Endothelial cell of umbilical vein (primary cell): ENCODE data around the gene SIPA1L3. TPM values are rescaled to one million over a fixed set of nuclear protein-coding genes. Genes with fewer than 3 reads are reported as not detected.

Experiments
- BruUV-seq: library from RNA; stranded (reverse); fragments of 400-500 nt; replicated peaks from 2 replicates; lab custom pipeline; 2021; lab: Mats Ljungman, UMichigan
- CTCF ChIA-PET: fragments of 300-600, 350-600 bp; sonication (Branson Sonifier 250); formaldehyde crosslinking; loops from one replicate; lab custom pipeline; 2021; ENCODE audit warnings: antibody characterized with exemption, inconsistent platforms; lab: Charles Lee
- POLR2A ChIA-PET: fragments of 300-600, 350-600 bp; sonication (Branson Sonifier 250); formaldehyde crosslinking; loops from one replicate; lab custom pipeline; 2021; ENCODE audit warnings: antibody characterized with exemption, inconsistent platforms; lab: Charles Lee
- DNase-seq: peaks from one replicate; pipeline ENCODE4 v3.0.0-alpha.2; 2011; ENCODE audit warnings: low read depth, low spot score
- FAIRE-seq: peaks from 2 replicates; lab custom pipeline; 2011; peaks lifted over from hg19 to GRCh38; lab: Jason Lieb, UNC
- H2AFZ ChIP-seq: 2 replicates; pipeline ENCODE4 v1.6.0; 2012; ENCODE audit warnings: low read depth, low read length, control low read depth, inconsistent platforms
- H3K27ac ChIP-seq: 2 replicates; pipeline ENCODE4 v1.5.1; 2011; ENCODE audit warnings: low read depth, mild to moderate bottlenecking, control low read depth, low read length, moderate library complexity; ENCODE audit not compliant: insufficient read depth
- H3K27me3 ChIP-seq, 2 experiments: 2 replicates each; pipeline versions ENCODE4 v1.6.0 to v1.6.1; 2011; ENCODE audit warnings: low read length in 2 of 2, mixed read lengths in 1 of 2; ENCODE audit not compliant: control insufficient read depth in 2 of 2, insufficient read depth in 2 of 2
- H3K36me3 ChIP-seq, 2 experiments: 2 replicates in 1 of 2; 3 replicates in 1 of 2; pipeline ENCODE4 v1.5.1; 2011; ENCODE audit warnings: low read length in 2 of 2, mild to moderate bottlenecking in 1 of 2, moderate library complexity in 1 of 2; ENCODE audit not compliant: control insufficient read depth in 2 of 2, insufficient read depth in 2 of 2; ENCODE audit errors: extremely low read depth in 1 of 2
- H3K4me1 ChIP-seq: 3 replicates; pipeline ENCODE4 v1.5.1; 2011; ENCODE audit warnings: mild to moderate bottlenecking, low read length; ENCODE audit not compliant: control insufficient read depth, insufficient read depth; ENCODE audit errors: extremely low read depth
- H3K4me2 ChIP-seq: 2 replicates; pipeline ENCODE4 v1.6.1; 2011; ENCODE audit warnings: low read length, control low read depth, mixed read lengths; ENCODE audit not compliant: insufficient read depth
- H3K4me3 ChIP-seq, 3 experiments: fragments of 200-600 bp in 1 of 3; sonication (generic), shearing (Covaris generic) in 1 of 3; replicated peaks in 1 of 3; 2 replicates each; pipeline ENCODE4 v1.5.1; 2011 to 2016; ENCODE audit warnings: control low read depth in 3 of 3, low read length in 3 of 3, mild to moderate bottlenecking in 2 of 3, inconsistent platforms in 1 of 3, low read depth in 1 of 3, moderate library complexity in 1 of 3; ENCODE audit not compliant: insufficient read depth in 1 of 3
- H3K79me2 ChIP-seq: 2 replicates; pipeline ENCODE4 v1.6.0; 2012; ENCODE audit warnings: low read length, inconsistent platforms; ENCODE audit not compliant: control insufficient read depth, insufficient read depth
- H3K9ac ChIP-seq: replicated peaks from 2 replicates; pipeline ENCODE3; 2011; ENCODE audit warnings: low read length, control low read depth; ENCODE audit not compliant: insufficient read depth; ENCODE audit errors: extremely low read depth
- H3K9me1 ChIP-seq: replicated peaks from 3 replicates; pipeline ENCODE4 v1.6.0; 2011; ENCODE audit warnings: mild to moderate bottlenecking, low read length; ENCODE audit not compliant: control insufficient read depth, insufficient read depth; ENCODE audit errors: extremely low read depth
- H3K9me3 ChIP-seq: replicated peaks from 2 replicates; pipeline ENCODE4 v1.5.1; 2012; ENCODE audit warnings: low read length, inconsistent platforms; ENCODE audit not compliant: control insufficient read depth, insufficient read depth
- H4K20me1 ChIP-seq: replicated peaks from 2 replicates; pipeline ENCODE3; 2011; ENCODE audit warnings: mild to moderate bottlenecking, low read length; ENCODE audit not compliant: control insufficient read depth, insufficient read depth; ENCODE audit errors: extremely low read depth
- CTCF ChIP-seq, 2 donors: IDR thresholded peaks; 1 replicate in 1 of 2; 2 replicates in 1 of 2; pipeline ENCODE4 v1.5.1; 2011; ENCODE audit warnings: low read length in 2 of 2, mild to moderate bottlenecking in 2 of 2, moderate library complexity in 2 of 2, control low read depth in 1 of 2, inconsistent platforms in 1 of 2, low read depth in 1 of 2; ENCODE audit not compliant: insufficient read depth in 1 of 2; ENCODE audit errors: extremely low read depth in 1 of 2
- EZH2 ChIP-seq: IDR thresholded peaks from 2 replicates; pipeline ENCODE4 v1.6.1; 2012; ENCODE audit warnings: borderline replicate concordance, low read depth, mild to moderate bottlenecking, moderate library complexity, low read length, inconsistent platforms; ENCODE audit not compliant: severe bottlenecking
- FOS ChIP-seq: IDR thresholded peaks from 2 replicates; pipeline ENCODE4 v1.6.1; 2011; ENCODE audit warnings: mild to moderate bottlenecking, low read length, moderate library complexity, borderline replicate concordance; ENCODE audit not compliant: insufficient read depth
- GATA2 ChIP-seq: IDR thresholded peaks from 2 replicates; pipeline ENCODE4 v1.7.0; 2011; ENCODE audit warnings: low read depth, mild to moderate bottlenecking, moderate library complexity, mixed read lengths, low read length; ENCODE audit not compliant: insufficient read length, insufficient read depth
- JUN ChIP-seq: IDR thresholded peaks from 2 replicates; pipeline ENCODE4 v1.6.1; 2011; ENCODE audit warnings: borderline replicate concordance, low read depth; ENCODE audit not compliant: insufficient read length, insufficient read depth
- MAX ChIP-seq: IDR thresholded peaks from 2 replicates; pipeline ENCODE4 v1.6.1; 2011; ENCODE audit not compliant: insufficient read depth, insufficient read length
- MYC ChIP-seq: IDR thresholded peaks from one replicate; pipeline ENCODE4 v1.6.1; 2011; ENCODE audit warnings: mild to moderate bottlenecking, low read depth, low read length
- POLR2A ChIP-seq: IDR thresholded peaks from 2 replicates; pipeline ENCODE4 v1.6.1; 2012; ENCODE audit warnings: low read depth, mild to moderate bottlenecking, control low read depth, low read length
- POLR2AphosphoS5 ChIP-seq: IDR thresholded peaks from 2 replicates; pipeline ENCODE4 v1.6.1; 2012; ENCODE audit warnings: low read depth, mild to moderate bottlenecking, control low read depth, low read length, moderate library complexity; ENCODE audit not compliant: insufficient read depth
- dilution Hi-C: fragments of 300-500 bp; cut with MboI; formaldehyde crosslinking; loops from one replicate; pipeline ENCODE4 v1.15.0; 2019; ENCODE audit warnings: low sequenced_read_pairs; ENCODE audit not compliant: extremely low pct_ligation_motif_present
- intact Hi-C: fragments of 100-400 bp; cut with micrococcal nuclease; formaldehyde crosslinking; loops from one replicate; pipeline ENCODE4 v1.10.0; 2022
- polyA plus RNA-seq, 4 experiments: library from polyadenylated mRNA; depleted of rRNA in 3 of 4; stranded (reverse) in 3 of 4; unstranded in 1 of 4; fragments of >200 nt; gene quantifications; 2 replicates each; pipeline versions ENCODE4 v1.2.1 to v1.2.3, GENCODE V29; 2011 to 2012; ENCODE audit warnings: missing spikeins in 1 of 4
- total RNA-seq: library from RNA; stranded (reverse); gene quantifications from 2 replicates; pipeline ENCODE4 v1.2.3, GENCODE V29; 2021

The SIPA1L3 gene
- total and polyA plus RNA-seq, 2 donors (not counting 3 experiments of a cell fraction or from before 2014, with no cell fraction given): 14.2 to 47.2 TPM

GRCh38 chr19:38168637-38169036, 261.6 kb downstream of the SIPA1L3 start:
- DNase-seq (no peak), FAIRE-seq (no peak)
- ChIA-PET POLR2A (no interaction called here), CTCF (interaction anchor here (0.7 kb wide), 1 partner anchor 266 kb away, joined by 3 read pairs; no protein-coding TSS in a partner anchor)
- no peak overlapping the region for H3K27ac ChIP-seq
- H3K4me2 ChIP-seq: no peak overlapping the region
- intact Hi-C loops: loop anchor here (2.0 kb wide), 1 partner anchor 74 kb away; no protein-coding TSS in a partner anchor
- dilution Hi-C loops: no loop called here
- no peaks in the 10 kb centered on the region for H4K20me1 ChIP-seq
- no peaks in the 10 kb centered on the region for H3K4me1 ChIP-seq
- H3K9me1 ChIP-seq: no peaks in the 10 kb centered on the region
- H3K27me3 ChIP-seq: no peaks in the 10 kb centered on the region
- BruUV-seq: no TSS peak
- H3K4me3 ChIP-seq: no peak overlapping the region
- H3K79me2 ChIP-seq: no peaks in the 10 kb centered on the region
- TF ChIP-seq CTCF (IDR thresholded peaks at IDR 0.05; ENCODE audit: extremely low read depth in 1 of 2, insufficient read depth in 1 of 2, low read depth in 1 of 2, low read length in 2 of 2): no peak
- TF ChIP-seq JUN: no peak
- no peak for TF ChIP-seq GATA2
- no peak for TF ChIP-seq FOS
- no peak for TF ChIP-seq POLR2AphosphoS5
- TF ChIP-seq EZH2: no peak
- TF ChIP-seq MYC: no peak
- TF ChIP-seq MAX: no peak
- no peak for TF ChIP-seq POLR2A
- H3K9ac ChIP-seq: no peak overlapping the region
- no peak overlapping the region for H2AFZ ChIP-seq
- H3K9me3 ChIP-seq: no peaks in the 10 kb centered on the region
- peaks cover 0 to 14% of the 10 kb centered on the region in 2 experiments for H3K36me3 ChIP-seq
